HG02852 (cell line): Measurements from ENCODE around the gene BUD23.
"Not testable (repeated sequence)": the region's sequence is repeated elsewhere in the genome, so short reads cannot be mapped to it uniquely, and the experiment has no call there.

Experiments used
- ATAC-seq: cut with Tn5 transposase; IDR thresholded peaks from one replicate; pipeline ENCODE4 v1.9.1; 2021; ENCODE audit warnings: mild to moderate bottlenecking, moderate library complexity; ENCODE audit not compliant: unreplicated experiment

BUD23 gene

DNA sequence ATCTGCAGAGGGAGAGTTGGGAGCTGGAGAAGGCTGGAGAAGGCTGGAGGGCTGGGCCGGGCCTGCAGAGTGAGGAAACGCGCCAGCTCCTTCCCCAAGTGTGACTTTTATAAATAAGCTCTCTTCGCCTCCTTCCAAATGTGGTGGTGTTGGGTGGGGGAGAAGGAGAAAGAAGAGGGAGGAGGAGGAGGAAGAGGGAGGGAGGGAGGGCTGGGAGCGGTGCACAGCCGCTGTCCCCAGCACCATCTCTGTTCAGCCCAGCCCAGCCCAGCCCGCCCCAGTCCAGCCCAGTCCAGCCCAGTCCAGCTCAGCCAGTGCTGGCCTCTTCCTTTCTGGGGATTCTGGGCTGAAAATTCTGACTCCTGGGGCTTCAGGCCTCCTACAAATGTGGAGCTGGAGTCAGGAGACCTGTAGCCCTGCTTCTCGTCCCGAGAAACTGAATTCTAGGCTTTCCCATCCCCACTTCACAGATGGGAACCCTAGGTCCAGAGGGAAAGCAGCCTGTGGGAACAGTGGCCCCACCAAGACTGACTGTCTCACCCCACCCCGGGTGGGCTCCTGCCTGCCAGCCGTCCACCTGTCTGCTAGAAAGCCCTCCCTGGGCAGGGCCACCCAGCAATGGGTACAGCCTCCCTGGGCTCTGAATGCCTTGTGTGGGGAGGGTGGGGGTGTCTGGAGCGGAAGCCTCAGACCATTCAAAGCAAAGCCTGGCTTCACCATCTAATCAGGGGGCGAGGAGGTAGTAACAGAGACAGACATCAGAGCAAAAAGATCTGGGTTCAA lies 33.8 kb downstream of the BUD23 start:
- ATAC-seq, result no peak

DNA sequence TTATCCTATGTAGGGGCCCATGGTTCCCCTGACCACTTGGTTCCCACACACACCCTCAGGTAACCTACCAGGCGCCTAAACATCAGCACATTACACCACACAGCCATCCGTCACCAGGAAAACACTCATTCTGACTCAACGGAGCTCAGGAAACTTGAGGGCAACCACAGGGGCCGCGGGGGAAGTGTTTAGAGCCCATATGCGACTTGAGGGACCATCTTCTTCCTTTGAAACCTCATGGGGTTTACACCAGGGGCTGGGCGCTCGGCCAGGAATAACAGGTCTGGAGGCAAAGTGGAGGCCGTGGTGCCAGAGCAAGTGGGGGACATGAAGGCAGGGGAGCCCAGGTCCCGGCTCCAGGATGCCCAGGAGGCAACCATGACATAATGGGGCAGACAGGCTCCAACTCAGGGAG lies 34.6 kb downstream of the BUD23 start:
- ATAC-seq, result no peak

DNA sequence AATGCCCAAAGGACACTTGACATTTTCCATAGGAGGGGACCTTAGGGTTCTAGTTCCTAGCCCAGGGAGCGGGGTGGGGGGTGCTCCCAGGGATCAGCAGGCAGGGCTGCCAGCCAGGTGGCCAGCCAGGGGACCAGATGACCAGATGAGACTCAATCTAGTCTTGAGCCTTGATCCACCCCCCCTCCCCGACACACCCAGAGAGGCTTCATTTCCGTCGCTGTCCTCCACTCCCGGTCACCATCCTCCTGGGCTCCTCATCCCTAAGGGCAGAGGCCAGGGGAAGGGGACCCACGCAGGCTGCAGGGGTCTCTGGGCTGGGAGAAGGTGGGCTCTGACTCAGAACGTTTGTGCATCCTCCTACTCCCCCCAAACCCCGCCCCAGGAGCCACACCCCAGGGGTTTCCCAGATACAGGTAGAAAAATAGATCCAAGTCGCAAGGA lies 35.1 kb downstream of the BUD23 start:
- no peak for ATAC-seq

DNA sequence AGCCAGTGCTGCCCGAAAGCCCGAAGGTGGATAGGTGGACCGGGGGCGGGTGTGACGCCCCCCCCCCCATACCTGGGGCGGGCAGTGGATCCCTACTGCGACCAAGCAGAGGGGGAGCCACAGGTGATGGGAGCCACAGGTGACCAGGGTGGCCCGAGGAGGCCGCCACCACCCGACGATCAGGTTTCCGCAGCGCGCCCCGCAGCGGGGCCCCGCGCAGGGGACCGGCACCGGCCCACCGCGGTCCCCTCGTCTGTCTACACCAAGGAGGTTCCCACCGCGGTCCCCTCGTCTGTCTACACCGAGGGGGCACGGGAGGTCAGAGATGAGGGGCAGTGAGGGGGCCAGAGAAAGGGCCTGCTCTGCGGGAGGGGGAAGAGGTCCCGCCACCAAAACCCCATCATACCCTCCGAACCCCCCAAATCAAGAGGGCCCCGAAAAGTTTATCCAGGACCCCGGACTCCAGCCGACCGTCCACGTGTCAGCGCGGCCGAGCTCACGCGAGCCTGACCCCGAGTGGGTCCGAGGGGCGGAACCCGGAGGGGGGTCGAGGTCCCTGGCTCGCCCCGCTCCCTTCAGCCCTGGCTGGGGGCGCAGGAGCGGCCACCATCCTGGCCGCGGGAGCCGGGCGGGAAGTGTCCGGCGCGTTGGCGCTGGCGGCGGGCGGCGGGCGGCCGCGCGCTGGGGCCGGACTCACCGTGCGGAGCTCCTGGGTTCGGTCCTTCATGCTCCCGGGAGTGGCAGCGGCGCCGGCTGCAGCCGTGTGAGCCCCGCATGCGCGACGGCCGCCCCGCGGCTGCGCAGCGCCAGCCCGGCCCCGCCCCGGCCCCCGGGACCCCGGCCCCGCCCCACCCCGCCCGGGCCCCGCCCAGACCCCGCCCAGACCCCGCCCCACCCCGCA lies 35.8 kb downstream of the BUD23 start, which contains the start of gene STX1A:
Gene STX1A, minus strand, starts transcription at position 765 of the 901 bp plus-strand sequence. Its CDS starts 38 bp downstream, at position 727.
- peak; percentile 65 for ATAC-seq

DNA sequence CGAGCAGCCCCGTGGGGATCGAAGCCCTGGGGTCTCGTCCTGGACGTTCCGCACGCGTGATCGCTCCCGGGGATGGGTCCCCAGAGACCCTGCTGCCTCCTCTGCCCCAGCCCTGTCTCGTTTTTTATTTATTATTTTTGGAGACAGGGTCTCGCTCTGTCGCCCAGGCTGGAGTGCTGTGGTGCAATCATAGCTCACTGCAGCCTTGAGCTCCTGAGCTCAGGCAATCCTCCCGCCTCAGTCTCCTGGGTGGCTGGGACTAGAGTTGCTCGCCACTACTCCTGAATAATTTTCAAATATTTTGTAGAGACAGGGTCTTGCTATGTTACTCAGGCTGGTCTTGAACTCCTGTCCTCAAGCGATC lies 36.4 kb downstream of the BUD23 start:
- ATAC-seq, result peak; percentile 17

DNA sequence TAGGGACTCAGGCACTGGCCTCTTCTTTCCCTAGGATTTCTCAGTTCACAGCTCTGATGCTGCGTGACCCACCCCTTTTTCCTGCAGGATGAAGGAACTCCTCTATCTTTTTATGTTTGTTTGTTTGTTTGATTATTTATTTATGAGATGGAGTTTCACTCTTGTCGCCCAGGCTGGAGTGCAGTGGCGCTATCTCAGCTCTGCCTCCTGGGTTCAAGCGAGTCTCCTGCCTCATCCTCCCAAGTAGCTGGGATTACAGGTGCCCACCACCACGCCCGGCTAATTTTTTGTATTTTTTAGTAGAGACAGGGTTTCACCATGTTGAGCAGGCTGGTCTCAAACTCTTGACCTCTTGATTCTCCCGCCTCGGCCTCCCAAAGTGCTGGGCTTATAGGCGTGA lies 37.0 kb downstream of the BUD23 start:
- ATAC-seq, result not testable (repeated sequence)

DNA sequence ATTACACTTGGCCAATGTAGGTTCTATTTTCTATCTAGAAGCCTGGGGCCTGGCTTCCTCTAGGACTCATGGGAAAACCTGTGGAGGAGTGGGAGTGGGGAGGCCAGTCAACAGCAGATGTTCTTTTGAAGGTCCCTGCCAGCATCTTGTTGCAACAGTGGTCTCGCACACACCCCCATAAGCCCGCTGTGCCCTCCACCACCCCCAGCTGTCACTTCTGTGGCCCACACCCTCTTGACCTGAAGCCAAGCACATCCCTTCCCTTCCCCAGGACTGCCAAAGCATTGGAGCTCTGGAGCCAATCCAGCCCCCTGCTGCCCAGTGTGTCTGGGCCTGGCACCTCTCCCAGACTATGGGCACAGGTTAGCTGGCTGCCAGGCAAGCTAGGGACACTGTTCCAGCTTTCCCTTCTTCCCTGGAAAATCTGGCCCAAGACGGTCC lies 38.0 kb downstream of the BUD23 start:
- ATAC-seq, result no peak

DNA sequence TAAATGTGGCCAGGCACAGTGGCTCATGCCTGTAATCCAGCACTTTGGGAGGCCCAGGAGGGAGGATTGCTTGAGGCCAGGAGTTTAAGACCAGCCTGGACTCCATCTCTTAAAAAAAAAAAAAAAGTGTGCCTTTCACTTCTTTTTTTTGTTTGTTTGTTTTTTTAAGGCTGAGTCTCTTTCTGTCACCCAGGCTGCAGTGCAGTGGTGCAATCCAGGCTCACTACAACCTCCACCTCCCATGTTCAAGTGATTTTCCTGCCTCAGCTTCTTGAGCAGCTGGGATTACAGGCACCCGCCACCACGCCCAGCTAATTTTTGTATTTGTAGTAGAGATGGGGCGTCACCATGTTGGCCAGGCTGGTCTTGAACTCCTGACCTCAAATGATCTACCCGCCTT lies 38.8 kb downstream of the BUD23 start:
- not testable (repeated sequence) for ATAC-seq

DNA sequence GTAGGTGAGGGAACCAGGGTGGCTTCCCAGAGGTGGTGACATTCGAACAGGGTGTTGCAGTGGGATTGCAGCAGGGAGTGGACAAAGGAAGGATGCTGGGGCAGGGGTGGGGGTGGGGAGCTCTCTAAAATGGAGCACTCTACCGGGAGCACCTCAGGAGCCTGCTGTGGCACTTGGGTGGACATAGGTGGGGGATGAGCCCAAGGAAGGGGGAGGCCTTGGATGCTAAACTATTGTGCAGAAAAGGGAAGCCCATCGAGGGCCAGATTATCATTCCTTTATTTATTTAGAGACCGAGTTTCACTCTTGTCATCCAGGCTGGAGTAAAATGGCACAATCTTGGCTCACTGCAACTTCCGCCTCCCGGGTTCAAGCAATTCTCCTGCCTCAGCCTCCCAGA lies 39.4 kb downstream of the BUD23 start:
- no peak for ATAC-seq

DNA sequence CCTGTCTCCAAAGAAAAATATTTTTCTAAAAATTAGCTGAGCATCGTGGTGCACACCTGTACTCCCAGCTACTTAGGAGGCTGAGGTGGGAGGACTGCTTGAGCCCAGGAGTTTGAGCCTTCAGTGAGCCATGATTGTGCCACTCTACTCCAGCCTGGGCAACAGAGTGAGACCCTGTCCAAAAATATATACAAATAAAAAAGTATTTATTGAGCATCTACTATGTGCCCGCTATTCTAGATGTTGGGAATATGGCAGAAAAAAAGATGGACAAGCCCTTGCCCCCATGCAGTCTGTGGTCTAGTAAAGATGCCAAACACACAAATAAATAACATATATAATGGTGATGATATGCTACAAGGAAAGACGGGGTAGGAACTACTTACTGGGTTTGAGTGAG lies 40.4 kb downstream of the BUD23 start:
- ATAC-seq, result no peak

DNA sequence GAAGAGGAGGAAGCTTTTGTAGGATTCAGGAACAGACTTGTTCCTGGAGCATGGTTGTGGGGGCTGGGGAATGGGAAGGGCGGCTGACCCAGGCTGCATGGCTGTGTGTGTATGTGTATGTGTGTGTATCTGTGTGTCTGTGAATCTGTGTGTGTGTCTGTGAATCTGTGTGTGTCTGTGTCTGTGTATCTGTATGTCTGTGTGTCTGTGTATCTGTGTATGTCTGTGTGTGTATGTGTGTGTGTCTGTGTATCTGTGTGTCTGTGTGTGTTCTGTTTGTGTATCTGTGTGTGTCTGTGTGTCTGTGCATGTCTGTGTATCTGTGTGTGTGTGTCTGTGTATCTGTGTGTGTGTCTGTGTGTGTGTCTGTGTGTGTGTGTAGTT lies 42.7 kb downstream of the BUD23 start:
- no peak for ATAC-seq

DNA sequence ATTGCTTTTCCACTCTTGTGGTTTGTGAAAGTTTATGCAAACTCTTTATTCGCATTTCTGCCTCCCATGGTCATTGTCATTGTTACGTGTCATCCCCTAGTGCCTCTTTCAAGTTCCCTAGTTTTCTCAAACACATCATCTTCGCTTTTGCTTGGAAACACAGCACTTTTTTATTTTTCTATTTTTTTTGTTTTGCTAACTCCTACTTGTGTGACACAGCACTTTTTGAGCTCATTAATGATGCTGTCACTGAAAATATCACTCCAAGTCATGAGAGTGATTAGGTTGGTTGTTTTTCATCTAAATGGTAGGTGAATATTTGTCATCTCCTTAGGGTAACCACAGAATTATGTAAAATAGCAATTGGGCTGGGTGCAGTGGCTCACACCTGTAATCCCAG lies 44.6 kb downstream of the BUD23 start:
- ATAC-seq, result no peak

DNA sequence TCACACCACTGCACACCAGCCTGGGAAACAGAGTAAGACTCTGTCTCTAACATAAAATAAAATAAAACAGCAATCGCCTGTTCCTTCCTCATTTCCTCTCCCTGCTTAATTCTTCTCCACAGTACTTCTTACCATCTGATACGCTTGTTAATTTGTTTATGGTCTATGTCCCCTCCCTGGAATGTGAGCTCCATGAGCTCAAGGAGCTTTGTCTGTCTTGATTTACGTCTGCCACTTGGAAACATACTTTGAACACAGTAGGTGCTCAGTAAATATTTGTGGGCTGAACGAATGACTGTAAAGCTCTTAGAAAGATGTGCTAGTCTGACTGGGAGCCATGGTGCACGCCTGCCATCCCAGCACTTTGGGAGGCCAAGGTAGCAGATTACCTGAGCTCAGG lies 45.2 kb downstream of the BUD23 start:
- no peak for ATAC-seq

DNA sequence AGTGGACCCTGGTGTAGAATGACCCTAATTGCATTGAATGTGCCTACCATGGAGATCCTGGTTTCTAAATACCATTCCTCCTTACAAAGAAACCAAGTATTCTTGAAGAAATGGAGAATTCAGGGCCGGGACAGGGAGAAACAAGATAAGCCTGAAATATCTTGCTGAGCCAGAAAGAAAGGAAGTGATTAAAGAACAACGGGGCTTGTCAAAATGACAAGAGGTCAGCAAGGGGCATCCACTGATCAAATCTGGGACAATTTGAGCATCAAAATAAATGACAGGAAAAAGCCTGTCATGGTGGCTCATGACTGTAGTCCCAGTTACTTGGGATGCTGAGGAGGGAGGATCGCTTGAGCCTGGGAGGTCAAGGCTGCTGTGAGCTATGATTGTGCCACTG lies 47.1 kb downstream of the BUD23 start:
- ATAC-seq, result no peak

DNA sequence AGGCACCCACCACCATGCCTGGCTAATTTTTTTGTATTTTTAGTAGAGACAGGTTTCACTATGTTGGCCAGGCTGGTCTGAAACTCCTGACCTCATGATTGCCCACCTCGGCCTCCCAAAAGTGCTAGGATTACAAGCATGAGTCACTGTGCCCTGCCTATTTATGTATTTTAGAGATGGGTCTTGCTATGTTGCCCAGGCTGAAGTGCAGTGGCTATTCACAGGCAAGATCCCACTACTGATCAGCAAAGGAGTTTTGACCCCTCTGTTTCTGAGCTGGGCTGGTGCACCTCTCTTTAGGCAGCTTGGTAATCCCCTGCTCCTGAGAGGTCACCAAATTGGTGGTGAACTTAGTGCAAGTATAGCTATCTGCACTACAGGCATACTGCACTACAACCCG lies 49.0 kb downstream of the BUD23 start:
- no peak for ATAC-seq

DNA sequence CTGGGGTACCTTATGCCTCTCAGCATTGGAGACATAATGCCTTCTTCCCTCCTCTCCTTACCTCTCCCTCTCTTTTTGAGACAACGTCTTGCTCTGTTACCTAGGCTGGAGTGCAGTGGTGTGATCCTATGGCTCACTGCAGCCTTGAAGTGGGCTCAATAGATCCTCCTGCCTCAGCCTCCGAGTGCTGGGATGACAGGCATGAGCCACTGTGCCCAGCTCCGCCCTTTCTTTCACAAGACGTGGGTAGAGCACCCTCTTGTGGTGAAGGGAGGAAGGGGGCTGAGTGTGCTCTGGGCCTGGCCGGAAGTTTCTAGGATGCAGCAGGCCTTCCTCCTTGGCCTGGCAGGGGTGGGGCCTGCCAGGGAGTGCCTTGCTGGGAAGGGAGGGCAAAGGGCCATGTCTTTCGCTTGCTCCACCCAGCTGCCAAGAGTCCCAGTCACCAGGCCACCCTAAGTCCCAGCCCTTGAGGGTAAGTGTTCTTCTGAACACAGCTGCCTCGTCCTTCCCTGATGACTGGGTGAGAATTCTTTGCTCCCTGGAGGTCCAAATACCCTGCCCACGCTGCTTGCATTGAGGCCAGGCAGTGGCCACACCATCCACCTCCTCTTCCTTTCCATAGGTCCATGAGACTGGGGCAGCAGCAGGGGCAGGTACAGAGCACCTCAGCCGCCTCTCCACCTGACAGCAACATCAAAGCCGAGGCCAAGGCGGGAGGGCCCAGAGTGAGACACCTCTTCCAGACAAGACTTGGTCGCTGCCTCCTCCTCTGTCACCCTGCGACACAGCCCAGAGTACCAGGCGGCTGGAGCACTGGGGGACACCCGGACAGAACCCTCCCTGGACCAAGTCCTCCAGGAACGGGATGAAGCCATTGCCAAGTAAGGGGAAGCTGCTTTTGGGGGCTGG lies 51.5 kb downstream of the BUD23 start:
- no peak for ATAC-seq

DNA sequence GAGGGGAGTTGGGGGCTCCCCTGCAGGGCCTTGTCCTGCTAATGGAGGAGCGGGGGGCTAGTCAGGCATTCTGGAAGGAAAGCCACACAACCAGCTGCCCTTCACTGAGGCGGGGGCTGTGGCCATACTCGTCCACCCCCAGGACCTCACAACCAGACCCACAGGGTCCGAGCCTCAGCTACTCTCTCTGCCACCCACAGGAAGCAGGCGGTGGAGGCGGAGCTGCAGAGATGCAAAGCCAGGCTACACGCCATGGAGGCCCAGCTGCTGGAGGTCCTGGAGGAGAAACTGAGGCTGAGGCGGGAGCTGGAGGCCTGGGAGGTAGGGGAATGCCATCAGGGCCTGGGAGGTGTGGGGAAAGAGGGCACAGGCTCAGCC lies 52.1 kb downstream of the BUD23 start:
- ATAC-seq, result no peak

DNA sequence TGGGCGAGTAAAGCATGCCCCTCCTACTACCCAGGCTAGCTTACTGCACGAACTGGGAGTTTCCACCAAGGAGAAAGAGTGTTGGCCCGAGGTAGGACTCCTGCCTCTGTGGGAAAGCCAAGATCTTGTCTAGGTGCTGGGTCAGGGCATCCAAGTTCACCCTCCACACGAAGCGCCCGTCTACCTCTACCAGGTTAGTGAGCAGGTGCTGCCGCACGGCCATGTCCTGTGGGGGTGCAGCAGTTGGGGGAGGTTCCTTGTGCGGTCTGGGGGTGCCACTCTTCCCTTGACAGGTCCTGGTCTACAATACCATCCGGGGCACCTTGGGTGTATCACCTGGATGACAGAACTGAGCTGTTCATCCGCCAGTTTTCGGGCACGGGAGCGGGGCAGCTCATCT lies 53.5 kb downstream of the BUD23 start:
- ATAC-seq, result no peak

DNA sequence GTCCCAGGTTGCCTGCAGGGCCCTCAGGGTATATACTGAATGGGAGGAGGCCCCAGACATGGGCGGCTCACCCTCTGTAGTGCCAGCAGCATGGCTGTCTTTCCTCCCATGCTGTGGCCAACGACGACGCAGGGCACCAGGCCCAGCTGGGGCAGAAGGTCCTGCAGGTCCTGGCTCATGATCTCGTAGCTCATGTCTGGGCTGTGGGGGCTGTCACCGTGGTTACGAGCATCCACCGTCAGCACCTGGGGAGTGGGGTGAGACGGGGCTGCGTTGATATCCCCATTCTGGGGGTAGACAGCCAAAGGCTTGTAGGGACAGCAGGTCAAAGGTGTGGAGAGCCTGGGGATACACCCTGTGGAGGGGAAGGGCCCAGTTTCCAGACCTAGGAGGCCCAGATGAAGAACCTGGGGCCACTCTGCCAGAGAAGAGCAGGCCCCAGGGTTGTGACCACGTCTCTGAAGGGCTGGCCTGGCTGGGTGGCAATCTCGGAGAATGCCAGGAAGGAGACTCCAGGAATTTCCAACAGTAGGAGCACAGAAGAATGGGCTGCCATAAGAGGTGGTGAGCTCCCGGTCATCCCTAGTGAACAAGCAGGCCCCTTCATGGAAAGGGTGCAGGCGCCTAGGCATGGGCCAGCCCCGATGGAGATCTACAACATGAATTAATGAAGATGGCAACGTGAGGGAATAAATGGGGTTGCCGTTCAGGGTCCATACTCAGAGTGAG lies 54.3 kb downstream of the BUD23 start:
- ATAC-seq, result no peak

DNA sequence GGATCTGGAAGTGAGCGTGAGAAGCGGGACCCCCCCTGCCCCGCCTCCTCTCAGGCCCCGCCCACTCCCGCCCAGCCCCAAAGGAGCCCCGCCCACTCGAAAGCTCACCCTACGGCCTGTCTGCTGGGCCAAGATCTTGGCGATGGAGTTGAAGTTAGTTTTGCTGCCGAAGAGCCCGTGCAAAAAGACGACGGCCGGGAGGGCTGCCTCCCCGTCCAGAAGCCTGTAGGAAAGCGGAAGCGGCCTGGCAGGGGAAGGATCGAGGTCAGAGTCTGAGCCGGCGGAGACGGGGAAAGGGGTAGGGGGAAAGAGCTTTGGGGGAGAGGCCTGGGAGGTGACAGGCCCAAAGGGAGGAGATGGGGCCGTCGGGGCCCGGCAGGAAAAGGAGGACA lies 54.8 kb downstream of the BUD23 start:
- ATAC-seq, result peak; percentile 21
